NCI-H2107 treated with DMSO at 0.1 percent for 48 hours (cell line): ENCODE data around the gene FIG4.
"Not testable (repeated sequence)": the region's sequence is repeated elsewhere in the genome, so short reads cannot be mapped to it uniquely, and the experiment has no call there.

Experiments used
- DNase-seq: peaks from one replicate; lab custom pipeline; 2025; ENCODE audit not compliant: unreplicated experiment; lab: John Stamatoyannopoulos, UW

FIG4 gene

GRCh38 chr6:109841869-109842268 lies 150.8 kb downstream of the FIG4 start:
- DNase-seq: no peak

GRCh38 chr6:109852713-109853112 lies 161.6 kb downstream of the FIG4 start:
- no peak for DNase-seq

GRCh38 chr6:109853426-109853825 lies 162.3 kb downstream of the FIG4 start:
- DNase-seq: no peak

GRCh38 chr6:109853951-109854350 lies 162.9 kb downstream of the FIG4 start:
- no peak for DNase-seq

- no peak for DNase-seq
These were observed 163.6 kb downstream of the FIG4 start for GRCh38 chr6:109854541-109855308.

- DNase-seq: not testable (repeated sequence)
These were observed 164.5 kb downstream of the FIG4 start for GRCh38 chr6:109855476-109856040.

GRCh38 chr6:109861946-109862345 lies 170.8 kb downstream of the FIG4 start:
- no peak for DNase-seq

DNA sequence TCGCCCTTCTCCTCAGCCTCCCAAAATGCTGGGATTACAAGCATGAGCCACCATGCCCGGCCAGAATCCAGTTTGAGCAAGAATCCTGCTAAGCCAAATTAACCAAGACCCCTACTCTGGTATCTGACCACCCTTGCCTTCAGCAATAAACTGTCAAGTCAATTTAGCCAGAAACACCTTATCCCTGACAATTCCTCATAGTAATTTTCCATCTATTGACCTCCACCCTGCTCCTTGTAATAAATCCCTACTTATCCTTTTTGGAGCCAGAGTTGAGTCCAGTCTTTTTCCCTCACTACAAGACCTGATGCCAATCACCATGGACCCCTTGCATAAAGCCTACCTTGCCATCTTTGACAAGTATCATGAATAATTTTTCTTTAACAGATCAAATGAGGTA lies 173.0 kb downstream of the FIG4 start:
- no peak for DNase-seq

DNA sequence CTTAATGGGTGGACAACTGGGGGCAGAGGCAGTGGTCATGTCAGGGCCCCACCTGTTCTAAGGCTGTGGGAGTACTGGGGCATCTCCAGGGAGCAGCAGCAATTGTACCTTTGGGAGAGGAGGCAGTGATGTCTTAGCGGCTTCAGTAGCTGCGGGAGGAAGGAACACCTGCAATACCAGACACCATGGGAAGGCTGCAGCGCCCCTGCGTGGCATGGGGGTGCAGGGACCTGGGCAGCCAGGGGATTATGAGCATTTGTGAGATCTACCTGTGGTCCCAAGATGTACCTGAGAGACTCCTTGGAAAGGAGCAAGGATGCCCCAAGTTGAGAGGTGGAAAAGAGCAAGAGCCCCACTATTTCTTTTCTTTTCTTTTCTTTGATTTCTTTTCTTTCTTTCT lies 174.9 kb downstream of the FIG4 start:
- no peak for DNase-seq

GRCh38 chr6:109867009-109867969 lies 176.2 kb downstream of the FIG4 start:
- no peak for DNase-seq

GRCh38 chr6:109867970-109868358 lies 176.9 kb downstream of the FIG4 start:
- no peak for DNase-seq

GRCh38 chr6:109869398-109870088 lies 178.4 kb downstream of the FIG4 start:
- DNase-seq: not testable (repeated sequence)

DNA sequence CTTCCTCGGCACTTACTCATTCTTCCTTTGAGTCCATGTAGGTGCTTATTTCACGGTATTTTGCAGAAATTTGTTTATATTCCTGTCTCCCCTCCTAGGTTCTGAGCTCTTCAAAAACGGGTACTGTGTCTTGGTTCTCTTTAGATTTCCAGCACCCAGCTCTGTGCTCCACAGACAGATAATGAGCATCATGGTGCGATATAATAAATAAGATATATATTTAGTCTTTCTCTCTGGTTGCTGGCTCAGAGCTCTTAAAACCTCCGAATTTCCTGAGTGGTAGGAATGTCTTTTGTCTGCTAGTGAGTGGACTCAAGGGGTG lies 179.0 kb downstream of the FIG4 start:
- DNase-seq: no peak

GRCh38 chr6:109872549-109872948 lies 181.5 kb downstream of the FIG4 start:
- no peak for DNase-seq

DNA sequence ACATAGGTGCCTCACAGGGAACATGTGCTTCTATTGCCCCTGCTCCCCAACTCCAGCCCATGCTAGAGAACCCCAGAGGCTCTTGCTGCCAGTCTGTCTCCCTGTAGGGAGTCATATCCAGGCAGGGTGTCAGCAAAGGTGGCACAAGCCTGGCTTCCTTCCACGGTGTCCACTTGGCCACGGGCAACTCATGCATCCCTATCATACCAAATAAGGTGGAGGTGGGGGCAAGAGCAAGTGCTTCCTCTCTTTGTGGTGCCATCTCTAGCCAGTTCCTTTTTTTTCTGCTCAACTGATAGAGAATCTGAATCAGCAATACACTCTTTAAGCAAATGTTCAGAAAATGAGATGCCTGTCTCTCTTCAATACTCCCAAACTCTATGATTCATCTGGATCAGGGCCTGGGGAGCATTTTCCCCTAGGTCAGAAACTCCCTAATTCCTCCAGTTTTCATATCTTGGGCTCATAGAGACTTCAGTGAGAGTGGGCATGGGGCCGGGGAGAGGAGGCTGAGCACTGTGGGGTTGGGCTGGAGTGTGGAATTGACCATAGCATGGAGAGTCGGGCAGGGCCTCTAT lies 182.0 kb downstream of the FIG4 start:
- DNase-seq: no peak

GRCh38 chr6:109874086-109874485 lies 183.0 kb downstream of the FIG4 start:
- DNase-seq: no peak

- no peak for DNase-seq
These were observed 183.5 kb downstream of the FIG4 start for GRCh38 chr6:109874621-109875020.
